ENCODE results near the gene DHDH. TPM values are rescaled to one million over a fixed set of nuclear protein-coding genes. Genes with fewer than 3 reads are reported as not detected.

Gene DHDH
- total and polyA plus RNA-seq, 2 experiments from 2014 or later, result 0.69 to 4.7 TPM

- peaks cover 13% of the 10 kb centered on the region; the same call in 1 of the 2 replicates for H4K20me1 ChIP-seq (replicated peaks; ENCODE audit: insufficient read depth)
- Mint-ChIP-seq H3K4me1 (peaks cover 16% of the 10 kb centered on the region), H3K9me3 (peaks cover 8% of the 10 kb centered on the region), H3K27me3 (ENCODE audit: insufficient read depth, low read depth, poor library complexity) (peaks cover 19% of the 10 kb centered on the region), H3K4me3 (no peak overlapping the region; the same call in 2 of the 3 replicates), H3K27ac (no peak overlapping the region), H3K36me3 (ENCODE audit: low read depth) (peaks cover 32% of the 10 kb centered on the region)
- DNase-seq (ENCODE audit: low spot score) (no peak), ATAC-seq (no peak)
- H2AFZ ChIP-seq, result no peak overlapping the region
- peaks cover 17% of the 10 kb centered on the region for H3F3A ChIP-seq (replicated peaks; ENCODE audit: low read depth)
- peaks cover 12% of the 10 kb centered on the region; the same call in 1 of the 2 replicates for H3K4me1 ChIP-seq (ENCODE audit: insufficient read depth)
- H3K4me3 ChIP-seq, result no peak overlapping the region
- H3K79me2 ChIP-seq (replicated peaks; ENCODE audit: insufficient read depth), result peaks cover 29% of the 10 kb centered on the region
- H3K4me2 ChIP-seq, result no peak overlapping the region
- H3K36me3 ChIP-seq (ENCODE audit: insufficient read depth), result peaks cover 10% of the 10 kb centered on the region
- TF ChIP-seq ETS1 (IDR thresholded peaks at IDR 0.05), result no peak
- TF ChIP-seq STAT1 (IDR thresholded peaks at IDR 0.05; ENCODE audit: unreplicated experiment), result no peak
- no peak for TF ChIP-seq POLR2AphosphoS5 (IDR thresholded peaks at IDR 0.05; ENCODE audit: low read depth)
- no peak for TF ChIP-seq REST (IDR thresholded peaks at IDR 0.05; ENCODE audit: unreplicated experiment)
- no peak for TF ChIP-seq CREB1 (CRISPR knock-in tag; IDR thresholded peaks at IDR 0.05; ENCODE audit: low read depth)
- no peak for TF ChIP-seq JUNB (IDR thresholded peaks at IDR 0.05; ENCODE audit: unreplicated experiment)
- TF ChIP-seq ZNF331 (CRISPR knock-in tag; IDR thresholded peaks at IDR 0.05; ENCODE audit: low read depth), result no peak
- TF ChIP-seq EZH2 (IDR thresholded peaks at IDR 0.05; ENCODE audit: low read depth, unreplicated experiment), result no peak
- no peaks in the 10 kb centered on the region for H3K27me3 ChIP-seq (ENCODE audit: insufficient read depth)
- H3K9me2 ChIP-seq (ENCODE audit: insufficient read depth), result no peaks in the 10 kb centered on the region
- no peak overlapping the region for H3K27ac ChIP-seq (ENCODE audit: low read depth)
Measured at GRCh38 chr19:48953141-48953540, 19.6 kb downstream of the DHDH start.

GRCh38 chr19:48953990-48954594, 20.6 kb downstream of the DHDH start:
- Mint-ChIP-seq H3K27ac (peak overlapping the region; percentile 94), H3K4me1 (peaks cover 16% of the 10 kb centered on the region), H3K4me3 (peak overlapping the region; percentile 77), H3K9me3 (no peaks in the 10 kb centered on the region), H3K36me3 (ENCODE audit: low read depth) (peaks cover 36% of the 10 kb centered on the region), H3K27me3 (ENCODE audit: insufficient read depth, low read depth, poor library complexity) (peaks cover 18% of the 10 kb centered on the region)
- peaks cover 12% of the 10 kb centered on the region; the same call in 1 of the 2 replicates for H3K4me1 ChIP-seq (ENCODE audit: insufficient read depth)
- ATAC-seq (no peak; the same call in 2 of the 3 replicates), DNase-seq (ENCODE audit: low spot score) (no peak)
- H3K4me3 ChIP-seq, result peak overlapping the region; percentile 88
- H3K36me3 ChIP-seq (ENCODE audit: insufficient read depth), result peaks cover 10% of the 10 kb centered on the region
- H3K27ac ChIP-seq (ENCODE audit: low read depth), result 0 out of 2 replicates have a peak overlapping the region, but pooled peaks have one; percentile 15
- no peaks in the 10 kb centered on the region for H3K9me2 ChIP-seq (ENCODE audit: insufficient read depth)
- H4K20me1 ChIP-seq (replicated peaks; ENCODE audit: insufficient read depth), result peaks cover 13% of the 10 kb centered on the region
- peak overlapping the region; percentile 99 for H3K4me2 ChIP-seq
- H3F3A ChIP-seq (replicated peaks; ENCODE audit: low read depth), result peaks cover 20% of the 10 kb centered on the region
- no peaks in the 10 kb centered on the region for H3K27me3 ChIP-seq (ENCODE audit: insufficient read depth)
- peaks cover 29% of the 10 kb centered on the region for H3K79me2 ChIP-seq (replicated peaks; ENCODE audit: insufficient read depth)
- H2AFZ ChIP-seq, result peak overlapping the region; percentile 74
- TF ChIP-seq CREB1 (CRISPR knock-in tag; IDR thresholded peaks at IDR 0.05; ENCODE audit: low read depth) (no peak), ZNF462 (CRISPR knock-in tag; IDR thresholded peaks at IDR 0.05) (no peak), ZNF331 (CRISPR knock-in tag; IDR thresholded peaks at IDR 0.05; ENCODE audit: low read depth) (no peak), NANOG (IDR thresholded peaks at IDR 0.05; ENCODE audit: borderline replicate concordance) (no peak)

Measured in GM23338 (cell line).